ENCODE results near the gene IGFBP3.
A peak's percentile ranks its signal among the peaks of the same experiment; 100 is the strongest.

The IGFBP3 gene

DNA sequence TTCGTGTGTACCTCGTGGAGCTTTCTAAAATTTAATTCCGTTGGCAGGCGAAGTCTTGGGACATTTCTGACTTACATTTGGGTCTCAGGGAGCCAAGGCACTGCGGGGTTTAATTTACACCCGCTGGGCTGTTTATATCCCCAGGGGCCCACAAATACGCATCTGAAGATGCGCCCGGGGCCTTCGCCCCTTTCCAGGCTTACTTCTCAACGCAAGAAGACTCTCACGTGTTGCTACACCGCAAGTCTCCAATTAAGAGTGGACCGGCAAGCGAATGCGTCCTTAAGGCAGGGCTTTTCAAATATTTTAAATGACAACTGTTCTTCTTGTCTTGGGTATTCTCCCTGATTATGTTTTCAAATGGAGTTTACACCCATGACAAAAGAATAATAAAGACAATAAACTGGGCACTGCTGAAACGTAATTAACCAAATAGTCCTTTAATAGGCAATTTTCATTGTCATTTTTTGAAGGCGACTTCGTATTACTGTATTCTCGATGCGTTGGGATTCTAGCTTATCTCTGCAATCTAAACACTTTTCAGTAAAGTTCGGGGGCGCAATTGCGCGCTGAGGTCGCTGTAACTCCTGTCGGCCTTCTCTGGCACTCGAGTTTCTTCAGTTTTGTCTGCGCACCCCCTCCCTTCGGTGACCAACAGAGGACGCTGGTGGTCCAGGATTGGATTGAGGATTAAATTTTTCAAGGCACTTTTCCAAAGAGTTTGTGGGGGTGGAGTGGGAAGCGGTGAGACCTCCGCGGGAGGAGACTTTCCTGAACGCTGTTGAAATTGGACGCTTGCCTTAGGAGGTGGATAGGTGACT, 837 bp upstream of the IGFBP3 start:
- H2BK120ac ChIP-seq (ENCODE audit: low read depth, low read length): no peak overlapping the region
- H3K79me2 ChIP-seq (ENCODE audit: control insufficient read depth, insufficient read depth, low read length): no peaks in the 10 kb centered on the region
- peak overlapping the region; percentile 27 for H3K4me3 ChIP-seq (ENCODE audit: low read length)
- no peak overlapping the region for H2AK5ac ChIP-seq (ENCODE audit: low read length)
- H3K18ac ChIP-seq (ENCODE audit: low read length): no peak overlapping the region
- peak overlapping the region; percentile 51 for H3K9ac ChIP-seq (ENCODE audit: low read length)
- peaks cover 2% of the 10 kb centered on the region for H3K4me1 ChIP-seq (ENCODE audit: control insufficient read depth, low read depth, low read length)
- peak; percentile 83 for DNase-seq
- H3K56ac ChIP-seq (ENCODE audit: low read length): peak overlapping the region; percentile 68
- H4K5ac ChIP-seq (ENCODE audit: low read length): no peak overlapping the region
- H4K8ac ChIP-seq (ENCODE audit: low read depth, low read length): no peak overlapping the region
- H3K27ac ChIP-seq (ENCODE audit: low read depth, low read length): no peak overlapping the region
- no peak overlapping the region for H3K23ac ChIP-seq (ENCODE audit: low read length)
- no peak overlapping the region for H3K4ac ChIP-seq (ENCODE audit: low read depth, low read length)
- WGBS (ENCODE audit: extremely low coverage, insufficient coverage, low lambda C conversion rate): no CpG with 5 or more reads among the region's 36 CpGs
- peaks cover 17% of the 10 kb centered on the region for H3K27me3 ChIP-seq (ENCODE audit: insufficient read depth, low read length, poor library complexity)
- no peaks in the 10 kb centered on the region for H3K36me3 ChIP-seq (ENCODE audit: control insufficient read depth, insufficient read depth, low read length)
- H2BK5ac ChIP-seq (ENCODE audit: low read length): no peak overlapping the region
- H2BK15ac ChIP-seq (replicated peaks; ENCODE audit: low read depth): no peak overlapping the region
- no peaks in the 10 kb centered on the region for H3K79me1 ChIP-seq (ENCODE audit: low read length)
- peak overlapping the region; percentile 71 for H3K4me2 ChIP-seq (ENCODE audit: low read length)

DNA sequence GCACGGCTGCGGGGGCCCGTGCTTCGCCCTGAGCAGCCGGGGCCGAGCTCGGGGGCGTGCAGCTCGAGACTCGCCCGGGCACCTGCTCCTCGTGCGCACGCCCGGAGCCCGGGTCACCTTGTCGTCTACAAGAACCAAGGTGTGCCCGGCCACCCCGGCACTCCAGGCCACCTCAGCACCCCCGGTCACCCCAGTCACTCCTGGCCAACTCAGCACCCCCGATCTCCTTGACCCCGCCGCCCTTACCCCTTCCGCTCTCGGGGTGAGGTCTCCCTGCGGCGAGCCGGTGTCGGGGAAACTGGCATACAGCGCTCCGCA, 268 bp upstream of the IGFBP3 start:
- H2BK5ac ChIP-seq (ENCODE audit: low read length): no peak overlapping the region
- H3K18ac ChIP-seq (ENCODE audit: low read length): no peak overlapping the region
- no peak overlapping the region for H3K4ac ChIP-seq (ENCODE audit: low read depth, low read length)
- H3K56ac ChIP-seq (ENCODE audit: low read length): no peak overlapping the region
- no CpG with 5 or more reads among the region's 31 CpGs for WGBS (ENCODE audit: extremely low coverage, insufficient coverage, low lambda C conversion rate)
- H3K9ac ChIP-seq (ENCODE audit: low read length): no peak overlapping the region
- H3K4me2 ChIP-seq (ENCODE audit: low read length): peak overlapping the region; percentile 86
- no peak overlapping the region for H2BK15ac ChIP-seq (replicated peaks; ENCODE audit: low read depth)
- no peaks in the 10 kb centered on the region for H3K79me2 ChIP-seq (ENCODE audit: control insufficient read depth, insufficient read depth, low read length)
- H3K4me3 ChIP-seq (ENCODE audit: low read length): no peak overlapping the region
- peaks cover 2% of the 10 kb centered on the region for H3K4me1 ChIP-seq (ENCODE audit: control insufficient read depth, low read depth, low read length)
- no peak overlapping the region for H4K8ac ChIP-seq (ENCODE audit: low read depth, low read length)
- H4K5ac ChIP-seq (ENCODE audit: low read length): no peak overlapping the region
- no peak overlapping the region for H2BK120ac ChIP-seq (ENCODE audit: low read depth, low read length)
- peaks cover 17% of the 10 kb centered on the region for H3K27me3 ChIP-seq (ENCODE audit: insufficient read depth, low read length, poor library complexity)
- H3K79me1 ChIP-seq (ENCODE audit: low read length): no peaks in the 10 kb centered on the region
- no peaks in the 10 kb centered on the region for H3K36me3 ChIP-seq (ENCODE audit: control insufficient read depth, insufficient read depth, low read length)
- no peak overlapping the region for H3K27ac ChIP-seq (ENCODE audit: low read depth, low read length)
- H2AK5ac ChIP-seq (ENCODE audit: low read length): no peak overlapping the region
- no peak for DNase-seq
- no peak overlapping the region for H3K23ac ChIP-seq (ENCODE audit: low read length)

DNA sequence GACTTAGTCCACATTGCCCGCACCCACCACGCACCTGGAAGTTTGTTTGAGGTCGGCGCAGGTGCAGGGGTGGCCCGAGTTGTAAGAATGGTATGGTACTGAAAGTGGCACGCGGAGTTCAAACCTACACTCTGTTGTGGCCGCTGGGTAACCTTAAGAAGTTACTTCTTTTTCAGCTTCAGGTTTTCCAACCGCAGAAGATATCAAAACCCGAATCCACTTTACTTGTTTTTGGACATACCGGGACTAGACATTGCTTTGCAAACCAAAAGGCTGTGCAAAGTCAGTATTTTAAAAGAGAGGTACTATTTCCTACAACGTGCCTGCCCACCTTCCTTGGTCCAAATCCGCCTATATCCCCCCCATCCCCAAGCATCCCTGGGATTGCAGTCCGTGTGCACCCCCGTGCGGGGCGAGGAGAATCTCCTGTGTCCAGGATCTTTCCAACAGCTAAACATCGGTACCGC, 1.0 kb downstream of the IGFBP3 start:
- Histone ChIP-seq H3K4me3 (ENCODE audit: low read length) (no peak overlapping the region), H3K36me3 (ENCODE audit: control insufficient read depth, insufficient read depth, low read length) (no peaks in the 10 kb centered on the region), H3K4ac (ENCODE audit: low read depth, low read length) (no peak overlapping the region), H2AK5ac (ENCODE audit: low read length) (no peak overlapping the region), H2BK15ac (replicated peaks; ENCODE audit: low read depth) (no peak overlapping the region), H4K5ac (ENCODE audit: low read length) (no peak overlapping the region), H3K27me3 (ENCODE audit: insufficient read depth, low read length, poor library complexity) (peaks cover 17% of the 10 kb centered on the region), H3K4me1 (ENCODE audit: control insufficient read depth, low read depth, low read length) (peaks cover 2% of the 10 kb centered on the region), H3K4me2 (ENCODE audit: low read length) (peak overlapping the region; percentile 11), H2BK5ac (ENCODE audit: low read length) (no peak overlapping the region), H2BK120ac (ENCODE audit: low read depth, low read length) (no peak overlapping the region), H3K56ac (ENCODE audit: low read length) (no peak overlapping the region), H3K79me1 (ENCODE audit: low read length) (no peaks in the 10 kb centered on the region), H3K23ac (ENCODE audit: low read length) (no peak overlapping the region), H3K9ac (ENCODE audit: low read length) (no peak overlapping the region), H3K79me2 (ENCODE audit: control insufficient read depth, insufficient read depth, low read length) (no peaks in the 10 kb centered on the region), H4K8ac (ENCODE audit: low read depth, low read length) (no peak overlapping the region), H3K27ac (ENCODE audit: low read depth, low read length) (no peak overlapping the region), H3K18ac (ENCODE audit: low read length) (no peak overlapping the region)
- no peak for DNase-seq
- no CpG with 5 or more reads among the region's 19 CpGs for WGBS (ENCODE audit: extremely low coverage, insufficient coverage, low lambda C conversion rate)

DNA sequence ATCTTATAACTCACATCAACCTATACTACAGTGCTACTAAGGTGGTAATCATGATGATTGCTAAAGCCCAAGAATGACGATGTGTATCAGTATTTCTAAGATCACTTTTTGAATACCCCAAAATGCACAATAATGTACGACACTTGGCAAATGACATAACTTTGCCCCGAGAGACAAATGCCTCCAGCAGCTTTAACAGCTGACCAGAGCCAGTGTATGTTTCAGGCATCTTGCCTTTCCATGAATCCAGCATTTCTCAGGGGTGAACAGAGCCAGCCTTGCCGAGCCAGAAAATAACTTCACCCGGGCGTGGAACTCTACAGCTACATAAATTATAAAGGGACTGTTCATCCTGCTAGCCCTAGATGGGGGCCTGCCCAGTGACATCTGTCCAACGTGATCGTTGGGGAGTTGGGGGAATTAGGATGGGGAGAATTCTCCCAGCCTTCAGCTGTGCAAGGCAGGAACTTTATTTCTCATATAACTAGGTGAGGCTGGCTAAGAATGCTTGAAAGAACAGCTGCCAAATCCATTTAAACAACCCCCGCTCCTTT, 1.8 kb downstream of the IGFBP3 start:
- H3K18ac ChIP-seq (ENCODE audit: low read length): no peak overlapping the region
- no peaks in the 10 kb centered on the region for H3K79me1 ChIP-seq (ENCODE audit: low read length)
- no peak overlapping the region for H2AK5ac ChIP-seq (ENCODE audit: low read length)
- H3K4me2 ChIP-seq (ENCODE audit: low read length): no peak overlapping the region
- no peak overlapping the region for H3K4me3 ChIP-seq (ENCODE audit: low read length)
- H3K4me1 ChIP-seq (ENCODE audit: control insufficient read depth, low read depth, low read length): peaks cover 2% of the 10 kb centered on the region
- H4K8ac ChIP-seq (ENCODE audit: low read depth, low read length): no peak overlapping the region
- no peaks in the 10 kb centered on the region for H3K36me3 ChIP-seq (ENCODE audit: control insufficient read depth, insufficient read depth, low read length)
- H3K9ac ChIP-seq (ENCODE audit: low read length): no peak overlapping the region
- no peak overlapping the region for H2BK120ac ChIP-seq (ENCODE audit: low read depth, low read length)
- H3K79me2 ChIP-seq (ENCODE audit: control insufficient read depth, insufficient read depth, low read length): no peaks in the 10 kb centered on the region
- no peak overlapping the region for H2BK5ac ChIP-seq (ENCODE audit: low read length)
- no peak overlapping the region for H3K27ac ChIP-seq (ENCODE audit: low read depth, low read length)
- H3K4ac ChIP-seq (ENCODE audit: low read depth, low read length): no peak overlapping the region
- WGBS (ENCODE audit: extremely low coverage, insufficient coverage, low lambda C conversion rate): no CpG with 5 or more reads among the region's 9 CpGs
- no peak overlapping the region for H3K56ac ChIP-seq (ENCODE audit: low read length)
- H3K23ac ChIP-seq (ENCODE audit: low read length): no peak overlapping the region
- no peak for DNase-seq
- no peak overlapping the region for H2BK15ac ChIP-seq (replicated peaks; ENCODE audit: low read depth)
- H4K5ac ChIP-seq (ENCODE audit: low read length): no peak overlapping the region
- peaks cover 17% of the 10 kb centered on the region for H3K27me3 ChIP-seq (ENCODE audit: insufficient read depth, low read length, poor library complexity)

DNA sequence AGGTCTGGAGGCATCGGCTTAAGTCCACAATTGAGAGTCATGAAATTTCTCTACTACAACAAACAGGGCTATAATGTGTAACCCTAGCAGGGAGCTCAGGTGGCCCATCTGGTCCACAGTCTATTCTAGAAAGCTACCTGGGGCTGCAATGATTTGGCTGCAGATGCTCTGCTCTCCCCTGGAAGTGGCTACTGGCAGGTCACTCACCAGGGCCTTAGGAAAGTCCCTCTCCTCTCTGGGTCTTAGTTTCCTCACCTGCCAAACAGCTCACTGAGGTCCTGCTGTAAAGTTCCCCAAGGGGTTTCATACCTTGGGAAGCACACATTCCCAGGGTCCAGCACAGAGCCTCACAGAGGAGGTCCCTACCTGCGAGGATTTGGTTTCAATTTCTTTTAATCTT, 2.5 kb downstream of the IGFBP3 start:
- H3K79me2 ChIP-seq (ENCODE audit: control insufficient read depth, insufficient read depth, low read length): no peaks in the 10 kb centered on the region
- no peak overlapping the region for H3K4me3 ChIP-seq (ENCODE audit: low read length)
- no peak overlapping the region for H2BK15ac ChIP-seq (replicated peaks; ENCODE audit: low read depth)
- H3K4me1 ChIP-seq (ENCODE audit: control insufficient read depth, low read depth, low read length): no peaks in the 10 kb centered on the region
- H4K8ac ChIP-seq (ENCODE audit: low read depth, low read length): no peak overlapping the region
- WGBS (ENCODE audit: extremely low coverage, insufficient coverage, low lambda C conversion rate): no CpG with 5 or more reads among the region's 2 CpGs
- no peak overlapping the region for H3K4ac ChIP-seq (ENCODE audit: low read depth, low read length)
- no peaks in the 10 kb centered on the region for H3K79me1 ChIP-seq (ENCODE audit: low read length)
- H3K4me2 ChIP-seq (ENCODE audit: low read length): no peak overlapping the region
- H3K27ac ChIP-seq (ENCODE audit: low read depth, low read length): no peak overlapping the region
- no peak overlapping the region for H2BK120ac ChIP-seq (ENCODE audit: low read depth, low read length)
- H2BK5ac ChIP-seq (ENCODE audit: low read length): no peak overlapping the region
- no peak overlapping the region for H3K9ac ChIP-seq (ENCODE audit: low read length)
- no peak overlapping the region for H3K18ac ChIP-seq (ENCODE audit: low read length)
- no peak overlapping the region for H3K23ac ChIP-seq (ENCODE audit: low read length)
- H3K36me3 ChIP-seq (ENCODE audit: control insufficient read depth, insufficient read depth, low read length): no peaks in the 10 kb centered on the region
- H2AK5ac ChIP-seq (ENCODE audit: low read length): no peak overlapping the region
- H3K56ac ChIP-seq (ENCODE audit: low read length): no peak overlapping the region
- DNase-seq: no peak
- no peak overlapping the region for H4K5ac ChIP-seq (ENCODE audit: low read length)
- H3K27me3 ChIP-seq (ENCODE audit: insufficient read depth, low read length, poor library complexity): peaks cover 17% of the 10 kb centered on the region

Data from mesendoderm (in vitro differentiated cells).